Activated T-helper 17 cell treated with anti-CD3 and anti-CD28 coated beads, Interleukin-2, amount 50 U/mL, for 72 hours (primary cell): ENCODE data around the gene CEP128. TPM values are rescaled to one million over a fixed set of nuclear protein-coding genes. Genes with fewer than 3 reads are reported as not detected.

Experiments
- ATAC-seq: fragments of 150-1000 bp; cut with Tn5 transposase; replicated peaks from 2 replicates; pipeline ENCODE4 v1.10.0; 2021; ENCODE audit warnings: mild to moderate bottlenecking, moderate library complexity
- H3K27ac Mint-ChIP-seq: one replicate; pipeline ENCODE4 v1.8.0; 2022; ENCODE audit warnings: mixed read lengths
- H3K27me3 Mint-ChIP-seq: one replicate; pipeline ENCODE4 v1.8.0; 2022; ENCODE audit warnings: mixed read lengths
- H3K36me3 Mint-ChIP-seq: one replicate; pipeline ENCODE4 v1.8.0; 2022; ENCODE audit warnings: low read depth, mild to moderate bottlenecking, mixed read lengths
- H3K4me1 Mint-ChIP-seq: one replicate; pipeline ENCODE4 v1.8.0; 2022; ENCODE audit warnings: mixed read lengths
- H3K4me3 Mint-ChIP-seq: one replicate; pipeline ENCODE4 v1.8.0; 2022; ENCODE audit warnings: mild to moderate bottlenecking, mixed read lengths
- H3K9me3 Mint-ChIP-seq: one replicate; pipeline ENCODE4 v1.8.0; 2022; ENCODE audit warnings: mixed read lengths
- total RNA-seq, 2 donors: library from RNA; stranded (reverse); gene quantifications; one replicate each; pipeline ENCODE4 v1.2.3, GENCODE V29; 2022

Gene CEP128
- total RNA-seq, 2 donors from 2014 or later = 23.4 to 34.6 TPM

- no peaks in the 10 kb centered on the region for H3K27me3 Mint-ChIP-seq
- H3K4me3 Mint-ChIP-seq = no peak overlapping the region
- H3K9me3 Mint-ChIP-seq = no peaks in the 10 kb centered on the region
- peak overlapping the region; percentile 4 for H3K27ac Mint-ChIP-seq
- H3K4me1 Mint-ChIP-seq = peaks cover 6% of the 10 kb centered on the region
- no peak for ATAC-seq
- H3K36me3 Mint-ChIP-seq = peaks cover 55% of the 10 kb centered on the region
Observed at GRCh38 chr14:80901260-80901659, 40.3 kb downstream of the CEP128 start.

- peaks cover 37% of the 10 kb centered on the region for H3K36me3 Mint-ChIP-seq
- no peak overlapping the region for H3K4me3 Mint-ChIP-seq
- peaks cover 14% of the 10 kb centered on the region for H3K9me3 Mint-ChIP-seq
- no peak overlapping the region for H3K27ac Mint-ChIP-seq
- ATAC-seq = no peak
- no peaks in the 10 kb centered on the region for H3K27me3 Mint-ChIP-seq
- H3K4me1 Mint-ChIP-seq = no peaks in the 10 kb centered on the region
Observed at GRCh38 chr14:80872645-80873044, 68.9 kb downstream of the CEP128 start.

- no peak for ATAC-seq
- Mint-ChIP-seq H3K36me3 (peaks cover 30% of the 10 kb centered on the region), H3K4me1 (no peaks in the 10 kb centered on the region), H3K9me3 (peaks cover 19% of the 10 kb centered on the region), H3K4me3 (no peak overlapping the region), H3K27me3 (no peaks in the 10 kb centered on the region), H3K27ac (no peak overlapping the region)
Observed at GRCh38 chr14:80868260-80868659, 73.3 kb downstream of the CEP128 start.

DNA sequence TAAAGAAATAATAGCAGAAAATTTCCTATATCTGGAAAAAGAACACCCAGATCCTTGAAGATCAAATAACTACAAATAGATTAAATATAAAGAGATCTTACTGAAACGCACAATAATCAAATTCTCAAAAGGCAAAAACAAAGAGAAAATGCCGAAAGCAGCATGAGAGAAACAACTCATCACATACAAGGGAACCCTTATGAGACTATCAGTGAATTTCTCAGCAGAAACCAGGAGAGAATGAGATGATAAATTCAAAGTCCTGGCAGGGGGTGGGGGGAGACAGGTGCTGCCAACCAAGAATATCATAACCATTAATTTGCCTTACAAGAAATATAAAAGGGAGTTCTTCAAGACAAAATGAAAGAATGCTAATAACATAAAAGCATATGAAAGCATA, 73.7 kb downstream of the CEP128 start:
- Mint-ChIP-seq H3K27ac (no peak overlapping the region), H3K36me3 (peaks cover 30% of the 10 kb centered on the region), H3K9me3 (peaks cover 19% of the 10 kb centered on the region), H3K4me1 (no peaks in the 10 kb centered on the region), H3K27me3 (no peaks in the 10 kb centered on the region), H3K4me3 (no peak overlapping the region)
- no peak for ATAC-seq

- peaks cover 30% of the 10 kb centered on the region for H3K36me3 Mint-ChIP-seq
- H3K4me1 Mint-ChIP-seq = no peaks in the 10 kb centered on the region
- no peaks in the 10 kb centered on the region for H3K27me3 Mint-ChIP-seq
- H3K4me3 Mint-ChIP-seq = no peak overlapping the region
- ATAC-seq = no peak
- peaks cover 19% of the 10 kb centered on the region for H3K9me3 Mint-ChIP-seq
- no peak overlapping the region for H3K27ac Mint-ChIP-seq
Observed at GRCh38 chr14:80867091-80867490, 74.4 kb downstream of the CEP128 start.

GRCh38 chr14:80865565-80865964, 76.0 kb downstream of the CEP128 start:
- no peak overlapping the region for H3K4me3 Mint-ChIP-seq
- peaks cover 24% of the 10 kb centered on the region for H3K36me3 Mint-ChIP-seq

GRCh38 chr14:80862983-80863382, 78.6 kb downstream of the CEP128 start:
- Mint-ChIP-seq H3K27ac (no peak overlapping the region), H3K36me3 (peaks cover 7% of the 10 kb centered on the region), H3K4me3 (no peak overlapping the region), H3K4me1 (no peaks in the 10 kb centered on the region), H3K9me3 (peaks cover 8% of the 10 kb centered on the region), H3K27me3 (no peaks in the 10 kb centered on the region)
- ATAC-seq = no peak

More at GRCh38 chr14:80865565-80865964, 76.0 kb downstream of the CEP128 start:
- Mint-ChIP-seq H3K27me3 (no peaks in the 10 kb centered on the region), H3K4me1 (no peaks in the 10 kb centered on the region), H3K27ac (no peak overlapping the region), H3K9me3 (peaks cover 19% of the 10 kb centered on the region)
- no peak for ATAC-seq

DNA sequence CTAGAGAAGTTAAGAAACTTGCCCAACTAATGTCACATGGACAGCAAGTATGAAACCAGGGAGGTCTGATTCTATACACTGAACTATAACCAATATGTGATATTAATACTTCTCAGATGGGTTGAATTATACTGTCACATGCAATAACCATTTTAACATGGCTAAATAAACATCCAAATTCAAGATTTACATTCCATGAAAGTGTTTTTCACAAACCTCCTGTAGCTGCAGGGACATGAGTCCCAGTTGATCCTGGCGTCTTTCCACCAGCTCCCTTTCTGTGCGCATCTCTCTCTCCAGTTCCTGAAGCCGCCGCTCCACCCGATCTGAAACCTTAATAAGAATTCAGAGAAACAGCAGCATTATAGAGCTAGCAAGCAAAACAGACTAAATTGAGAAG, 79.0 kb downstream of the CEP128 start:
- Mint-ChIP-seq H3K27ac (no peak overlapping the region), H3K4me3 (no peak overlapping the region), H3K9me3 (peaks cover 3% of the 10 kb centered on the region), H3K36me3 (peaks cover 4% of the 10 kb centered on the region), H3K4me1 (no peaks in the 10 kb centered on the region), H3K27me3 (no peaks in the 10 kb centered on the region)
- no peak for ATAC-seq

- Mint-ChIP-seq H3K9me3 (no peaks in the 10 kb centered on the region), H3K4me3 (no peak overlapping the region), H3K27me3 (no peaks in the 10 kb centered on the region), H3K36me3 (no peaks in the 10 kb centered on the region), H3K4me1 (no peaks in the 10 kb centered on the region), H3K27ac (no peak overlapping the region)
- ATAC-seq = no peak
Observed at GRCh38 chr14:80850197-80850814, 91.2 kb downstream of the CEP128 start.

GRCh38 chr14:80847070-80847469, 94.5 kb downstream of the CEP128 start:
- Mint-ChIP-seq H3K9me3 (no peaks in the 10 kb centered on the region), H3K27me3 (no peaks in the 10 kb centered on the region), H3K36me3 (no peaks in the 10 kb centered on the region), H3K4me3 (no peak overlapping the region), H3K4me1 (no peaks in the 10 kb centered on the region), H3K27ac (no peak overlapping the region)
- no peak for ATAC-seq

DNA sequence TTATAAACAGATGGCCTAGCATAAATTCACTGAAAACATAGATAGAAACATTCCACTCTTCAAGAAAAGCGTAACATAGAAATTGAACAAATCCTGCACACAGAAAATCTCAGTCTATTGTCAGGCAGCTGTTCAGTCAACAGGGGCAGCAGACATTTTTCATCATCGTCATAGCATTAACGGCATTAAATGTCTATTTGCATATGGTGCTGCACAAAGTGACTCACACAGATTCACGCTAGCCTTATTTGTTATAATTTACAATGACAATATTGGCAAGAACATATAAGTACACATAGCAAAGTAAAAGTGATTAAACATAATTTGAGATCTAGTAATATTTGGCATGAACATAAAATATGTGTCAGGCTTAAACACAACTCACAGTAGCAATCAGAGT, 95.7 kb downstream of the CEP128 start:
- H3K9me3 Mint-ChIP-seq = no peaks in the 10 kb centered on the region
- no peak overlapping the region for H3K27ac Mint-ChIP-seq
- no peaks in the 10 kb centered on the region for H3K4me1 Mint-ChIP-seq
- H3K27me3 Mint-ChIP-seq = no peaks in the 10 kb centered on the region
- no peak overlapping the region for H3K4me3 Mint-ChIP-seq
- no peak for ATAC-seq
- no peaks in the 10 kb centered on the region for H3K36me3 Mint-ChIP-seq

GRCh38 chr14:80844872-80845271, 96.7 kb downstream of the CEP128 start:
- Mint-ChIP-seq H3K36me3 (peaks cover 8% of the 10 kb centered on the region), H3K4me1 (no peaks in the 10 kb centered on the region), H3K9me3 (no peaks in the 10 kb centered on the region), H3K27me3 (no peaks in the 10 kb centered on the region), H3K27ac (no peak overlapping the region), H3K4me3 (no peak overlapping the region)
- ATAC-seq = no peak

- no peaks in the 10 kb centered on the region for H3K27me3 Mint-ChIP-seq
- peaks cover 8% of the 10 kb centered on the region for H3K36me3 Mint-ChIP-seq
- H3K27ac Mint-ChIP-seq = no peak overlapping the region
- no peaks in the 10 kb centered on the region for H3K4me1 Mint-ChIP-seq
- H3K4me3 Mint-ChIP-seq = no peak overlapping the region
- ATAC-seq = no peak
- no peaks in the 10 kb centered on the region for H3K9me3 Mint-ChIP-seq
Observed at GRCh38 chr14:80839743-80840142, 101.8 kb downstream of the CEP128 start.

DNA sequence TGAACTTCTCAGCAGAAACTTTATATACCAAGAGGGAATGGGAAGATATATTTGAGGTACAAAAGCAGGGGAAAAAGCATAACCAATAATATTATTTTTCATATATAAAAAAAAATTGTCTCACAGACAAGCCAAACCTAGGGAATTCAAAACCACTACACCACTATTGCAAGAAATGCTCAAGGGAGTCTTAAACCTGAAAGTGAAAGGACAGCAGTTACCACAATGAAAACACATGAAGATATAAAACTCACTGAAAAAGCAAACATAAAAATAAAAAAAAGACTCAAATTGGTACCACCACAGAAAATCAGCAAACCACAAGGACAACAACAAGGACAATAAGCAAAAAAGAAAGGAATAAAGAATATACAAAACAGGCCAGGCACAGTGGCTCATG, 131.9 kb downstream of the CEP128 start:
- Mint-ChIP-seq H3K4me3 (no peak overlapping the region), H3K36me3 (peaks cover 13% of the 10 kb centered on the region), H3K27ac (no peak overlapping the region), H3K9me3 (peaks cover 23% of the 10 kb centered on the region), H3K4me1 (no peaks in the 10 kb centered on the region), H3K27me3 (no peaks in the 10 kb centered on the region)
- ATAC-seq = no peak

DNA sequence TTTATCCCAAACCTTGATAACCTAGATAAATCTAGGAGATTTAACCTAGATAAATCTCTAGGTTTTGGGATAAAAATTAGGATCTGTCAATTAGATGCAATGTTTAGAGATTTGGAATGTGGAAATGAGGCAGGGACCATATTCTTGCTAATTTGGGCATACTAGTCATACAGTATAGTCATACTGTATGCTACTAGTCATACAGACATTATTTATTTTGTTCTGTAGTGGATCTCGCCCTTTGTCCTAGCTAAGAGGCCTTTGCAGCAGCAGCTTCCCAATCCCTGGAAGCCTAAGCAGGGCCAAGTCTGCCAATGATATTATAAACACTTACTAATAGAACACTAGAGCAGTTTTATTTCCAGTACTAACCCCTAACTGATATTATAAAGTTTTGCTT, 136.4 kb downstream of the CEP128 start:
- H3K4me1 Mint-ChIP-seq = no peaks in the 10 kb centered on the region
- H3K36me3 Mint-ChIP-seq = peaks cover 25% of the 10 kb centered on the region
- H3K27me3 Mint-ChIP-seq = no peaks in the 10 kb centered on the region
- H3K9me3 Mint-ChIP-seq = peaks cover 26% of the 10 kb centered on the region
- H3K4me3 Mint-ChIP-seq = no peak overlapping the region
- no peak overlapping the region for H3K27ac Mint-ChIP-seq
- ATAC-seq = no peak

DNA sequence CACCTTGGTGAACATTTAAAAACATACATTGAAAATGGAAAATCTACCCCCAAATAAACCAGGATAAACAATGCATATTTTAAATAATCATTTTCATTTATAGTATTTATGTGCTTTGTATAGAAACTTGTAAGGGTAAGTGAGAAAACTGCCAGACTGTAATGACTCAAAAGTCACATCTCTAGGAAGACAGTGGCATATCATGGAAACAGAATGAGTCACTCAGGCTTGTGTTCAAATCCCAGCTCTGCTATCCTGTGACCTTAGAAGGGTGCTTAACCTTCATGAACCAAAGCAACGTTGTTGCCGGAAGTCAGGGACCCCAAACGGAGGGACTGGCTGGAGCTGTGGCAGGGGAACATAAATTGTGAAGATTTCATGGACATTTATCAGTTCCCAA, 142.7 kb downstream of the CEP128 start:
- Mint-ChIP-seq H3K27ac (no peak overlapping the region), H3K4me1 (no peaks in the 10 kb centered on the region), H3K27me3 (no peaks in the 10 kb centered on the region), H3K36me3 (peaks cover 18% of the 10 kb centered on the region), H3K9me3 (peaks cover 15% of the 10 kb centered on the region), H3K4me3 (no peak overlapping the region)
- ATAC-seq = no peak
